MCF 10A (cell line): ENCODE data around the gene BMPR1A. TPM values are rescaled to one million over a fixed set of nuclear protein-coding genes. Genes with fewer than 3 reads are reported as not detected.

ENCODE experiments used
- BruUV-seq: library from RNA; stranded (reverse); fragments of 400-500 nt; replicated peaks from 2 replicates; lab custom pipeline; 2021; lab: Mats Ljungman, UMichigan
- CTCF ChIA-PET: fragments of 300-600 bp; sonication (Branson Sonifier 250); formaldehyde crosslinking; extraction: SDS; loops from one replicate; lab custom pipeline; 2021; ENCODE audit warnings: antibody characterized with exemption, inconsistent platforms; lab: Yijun Ruan, JAX
- POLR2A ChIA-PET: fragments of 300-600, 350-650 bp; sonication (Branson Sonifier 250); formaldehyde crosslinking; extraction: SDS; loops from one replicate; lab custom pipeline; 2020; ENCODE audit warnings: antibody characterized with exemption, inconsistent platforms; lab: Yijun Ruan, JAX
- DNase-seq: peaks from one replicate; pipeline ENCODE4 v3.0.0-alpha.2; 2018; ENCODE audit not compliant: unreplicated experiment
- H3K27ac Mint-ChIP-seq: one replicate; pipeline ENCODE4 v1.8.0; 2022; ENCODE audit warnings: mild to moderate bottlenecking, low read depth, mixed read lengths; ENCODE audit not compliant: unreplicated experiment
- H3K27me3 Mint-ChIP-seq: one replicate; pipeline ENCODE4 v1.8.0; 2022; ENCODE audit warnings: mixed read lengths; ENCODE audit not compliant: insufficient read depth, unreplicated experiment
- H3K36me3 Mint-ChIP-seq: one replicate; pipeline ENCODE4 v1.8.0; 2022; ENCODE audit warnings: mild to moderate bottlenecking, moderate library complexity, mixed read lengths; ENCODE audit not compliant: insufficient read depth, unreplicated experiment
- H3K4me1 Mint-ChIP-seq: one replicate; pipeline ENCODE4 v1.8.0; 2022; ENCODE audit warnings: mixed read lengths; ENCODE audit not compliant: insufficient read depth, unreplicated experiment
- H3K4me3 Mint-ChIP-seq: one replicate; pipeline ENCODE4 v1.8.0; 2022; ENCODE audit warnings: mild to moderate bottlenecking, moderate library complexity, mixed read lengths; ENCODE audit not compliant: unreplicated experiment
- H3K9me3 Mint-ChIP-seq: one replicate; pipeline ENCODE4 v1.8.0; 2022; ENCODE audit warnings: mixed read lengths; ENCODE audit not compliant: unreplicated experiment
- CTCF ChIP-seq: fragments of 200-600 bp; IDR thresholded peaks from one replicate; pipeline ENCODE4 v1.8.0; 2022; ENCODE audit warnings: antibody characterized with exemption, mild to moderate bottlenecking; ENCODE audit not compliant: unreplicated experiment
- intact Hi-C: fragments of 100-400 bp; cut with micrococcal nuclease; formaldehyde crosslinking; loops from 2 replicates; pipeline ENCODE4 v1.14.1; 2022
- total RNA-seq: library from RNA; stranded (reverse); gene quantifications from 2 replicates; pipeline ENCODE4 v1.2.3, GENCODE V29; 2022

Gene BMPR1A
- total RNA-seq, 1 experiment from 2014 or later = 27.3 TPM

- Mint-ChIP-seq H3K36me3 (no peaks in the 10 kb centered on the region), H3K27me3 (no peaks in the 10 kb centered on the region), H3K27ac (no peak overlapping the region), H3K9me3 (no peaks in the 10 kb centered on the region), H3K4me1 (peaks cover 26% of the 10 kb centered on the region), H3K4me3 (no peak overlapping the region)
- no peak for DNase-seq
- no peak for TF ChIP-seq CTCF
- intact Hi-C loops = no loop called here
- ChIA-PET POLR2A (interaction anchor here (0.6 to 1.1 kb wide), 2 partner anchors 8 to 23 kb away, joined by 3 to 4 read pairs; no protein-coding TSS in a partner anchor), CTCF (no interaction called here)
- BruUV-seq = no TSS peak
Observed at GRCh38 chr10:86765548-86765947, 9.1 kb downstream of the BMPR1A start.

GRCh38 chr10:86768412-86769062 lies 12.1 kb downstream of the BMPR1A start:
- Mint-ChIP-seq H3K27ac (no peak overlapping the region), H3K4me1 (peaks cover 17% of the 10 kb centered on the region), H3K27me3 (no peaks in the 10 kb centered on the region), H3K9me3 (no peaks in the 10 kb centered on the region), H3K4me3 (no peak overlapping the region), H3K36me3 (no peaks in the 10 kb centered on the region)
- CTCF ChIA-PET = no interaction called here
- TF ChIP-seq CTCF = no peak
- no TSS peak for BruUV-seq
- intact Hi-C loops = no loop called here
- DNase-seq = no peak
- POLR2A ChIA-PET = interaction anchor here (5.2 kb wide), 1 partner anchor 11 kb away, joined by 48 read pairs; the partner anchor contains the start of gene BMPR1A

- TF ChIP-seq CTCF = no peak
- no peak for DNase-seq
- Mint-ChIP-seq H3K36me3 (no peaks in the 10 kb centered on the region), H3K4me1 (peaks cover 22% of the 10 kb centered on the region), H3K4me3 (no peak overlapping the region), H3K27ac (no peak overlapping the region), H3K27me3 (no peaks in the 10 kb centered on the region), H3K9me3 (no peaks in the 10 kb centered on the region)
- BruUV-seq = no TSS peak
- CTCF ChIA-PET = interaction anchor here (1.4 to 1.5 kb wide), 2 partner anchors 12 to 120 kb away, joined by 3 to 7 read pairs; no protein-coding TSS in a partner anchor
- POLR2A ChIA-PET = interaction anchor here (1.2 to 5.2 kb wide), 2 partner anchors 12 to 13 kb away, joined by 3 to 48 read pairs; partner anchors contain the start of gene BMPR1A
- intact Hi-C loops = no loop called here
Observed at GRCh38 chr10:86769991-86770390, 13.6 kb downstream of the BMPR1A start.

GRCh38 chr10:86770412-86770960 lies 14.1 kb downstream of the BMPR1A start:
- Mint-ChIP-seq H3K27me3 (no peaks in the 10 kb centered on the region), H3K36me3 (no peaks in the 10 kb centered on the region), H3K27ac (no peak overlapping the region), H3K4me3 (no peak overlapping the region), H3K9me3 (no peaks in the 10 kb centered on the region), H3K4me1 (peaks cover 25% of the 10 kb centered on the region)
- peak; percentile 20 for DNase-seq
- no peak for TF ChIP-seq CTCF
- BruUV-seq = no TSS peak
- POLR2A ChIA-PET = interaction anchor here (1.2 to 5.2 kb wide), 2 partner anchors 12 to 13 kb away, joined by 3 to 48 read pairs; partner anchors contain the start of gene BMPR1A
- intact Hi-C loops = no loop called here
- CTCF ChIA-PET = interaction anchor here (1.4 to 1.5 kb wide), 2 partner anchors 13 to 119 kb away, joined by 3 to 7 read pairs; no protein-coding TSS in a partner anchor
